ENCODE results near the gene SPACA7.

GRCh38 chr13:112467236-112467635 lies 91.1 kb downstream of the SPACA7 start:
- TF ChIP-seq POLR2A (IDR thresholded peaks at IDR 0.05): no peak
- no peak for TF ChIP-seq CTCF (IDR thresholded peaks at IDR 0.05)

Measured in body of pancreas (tissue), 4 donors.